OCI-LY7 (cell line): ENCODE data around the gene GPRIN1.

Source experiments
- CTCF ChIP-seq: fragments of 200-600 bp; sonication (generic); conservative IDR thresholded peaks from 2 replicates; pipeline ENCODE4 v1.5.1; 2014; ENCODE audit warnings: mild to moderate bottlenecking, antibody characterized with exemption, low read length, moderate library complexity, mixed read lengths
- EZH2phosphoT487 ChIP-seq: fragments of 200-600 bp; sonication (generic); IDR thresholded peaks from 2 replicates; pipeline ENCODE4 v1.6.1; 2018; ENCODE audit warnings: low read depth, borderline replicate concordance, mild to moderate bottlenecking, mixed run types, antibody characterized with exemption, low read length, moderate library complexity, mixed read lengths

- peak; percentile 62; the same call in 1 of the 2 replicates for TF ChIP-seq CTCF
- no peak for TF ChIP-seq EZH2phosphoT487
Measured at GRCh38 chr5:176574297-176574591, 35.7 kb downstream of the GPRIN1 start.
